WTC11 (cell line): ENCODE data around the gene MAP1S. TPM values are rescaled to one million over a fixed set of nuclear protein-coding genes. Genes with fewer than 3 reads are reported as not detected.

ENCODE experiments used
- ATF1 ChIP-seq: sonication (generic); formaldehyde crosslinking; IDR thresholded peaks from 2 replicates; pipeline ENCODE4 v1.8.1; 2023; ENCODE audit warnings: mild to moderate bottlenecking, moderate library complexity, missing genetic modification reagents
- CREM ChIP-seq: sonication (generic); formaldehyde crosslinking; IDR thresholded peaks from 2 replicates; pipeline ENCODE4 v1.8.1; 2022; ENCODE audit warnings: mild to moderate bottlenecking, missing genetic modification reagents, moderate library complexity
- FOXJ3 ChIP-seq: sonication (generic); formaldehyde crosslinking; IDR thresholded peaks from 2 replicates; pipeline ENCODE4 v1.9.0; 2021; ENCODE audit warnings: missing genetic modification reagents, mild to moderate bottlenecking, borderline replicate concordance
- GTF2I ChIP-seq: fragments of 250-450 bp; sonication (Bioruptor Pico); conservative IDR thresholded peaks from 2 replicates; pipeline ENCODE4 v1.4.0; 2021; ENCODE audit warnings: mild to moderate bottlenecking
- HMGA2 ChIP-seq: fragments of 250-450 bp; sonication (Bioruptor Pico); IDR thresholded peaks from 2 replicates; pipeline ENCODE4 v1.4.0; 2021; ENCODE audit warnings: mild to moderate bottlenecking, moderate library complexity
- IRF2 ChIP-seq: sonication (generic); formaldehyde crosslinking; IDR thresholded peaks from 2 replicates; pipeline ENCODE4 v1.8.0; 2022; ENCODE audit warnings: low read depth, missing genetic modification reagents, borderline replicate concordance
- JAZF1 ChIP-seq: fragments of 250-450 bp; sonication (Bioruptor Pico); IDR thresholded peaks from 2 replicates; pipeline ENCODE4 v1.9.0; 2021; ENCODE audit warnings: moderate library complexity, mild to moderate bottlenecking, inconsistent platforms
- MLX ChIP-seq: sonication (generic); formaldehyde crosslinking; IDR thresholded peaks from 2 replicates; pipeline ENCODE4 v1.8.1; 2023; ENCODE audit warnings: mild to moderate bottlenecking, missing genetic modification reagents, moderate library complexity
- RELA ChIP-seq: sonication (generic); formaldehyde crosslinking; IDR thresholded peaks from 2 replicates; pipeline ENCODE4 v1.8.1; 2022; ENCODE audit warnings: missing genetic modification reagents, mild to moderate bottlenecking, borderline replicate concordance
- SOX15 ChIP-seq: fragments of 250-450 bp; sonication (Bioruptor Pico); IDR thresholded peaks from 2 replicates; pipeline ENCODE4 v1.9.0; 2021; ENCODE audit warnings: mild to moderate bottlenecking
- SP1 ChIP-seq: sonication (generic); formaldehyde crosslinking; conservative IDR thresholded peaks from 2 replicates; pipeline ENCODE4 v1.8.1; 2022; ENCODE audit warnings: missing genetic modification reagents
- TEAD1 ChIP-seq: sonication (generic); formaldehyde crosslinking; IDR thresholded peaks from 2 replicates; pipeline ENCODE4 v1.8.0; 2022; ENCODE audit warnings: mild to moderate bottlenecking, missing genetic modification reagents
- TP53 ChIP-seq: sonication (generic); formaldehyde crosslinking; IDR thresholded peaks from 2 replicates; pipeline ENCODE4 v1.8.1; 2023; ENCODE audit warnings: mild to moderate bottlenecking, missing genetic modification reagents
- USF2 ChIP-seq: sonication (generic); formaldehyde crosslinking; IDR thresholded peaks from 2 replicates; pipeline ENCODE4 v1.8.1; 2023; ENCODE audit warnings: mild to moderate bottlenecking, missing genetic modification reagents, moderate library complexity
- ZBTB43 ChIP-seq: sonication (generic); formaldehyde crosslinking; IDR thresholded peaks from 2 replicates; pipeline ENCODE4 v1.8.1; 2023; ENCODE audit warnings: mild to moderate bottlenecking, missing genetic modification reagents
- ZNF121 ChIP-seq: sonication (generic); formaldehyde crosslinking; IDR thresholded peaks from 2 replicates; pipeline ENCODE4 v1.8.0; 2023; ENCODE audit warnings: missing genetic modification reagents
- ZNF219 ChIP-seq: sonication (generic); formaldehyde crosslinking; IDR thresholded peaks from 2 replicates; pipeline ENCODE4 v1.8.0; 2023; ENCODE audit warnings: missing genetic modification reagents, mild to moderate bottlenecking, borderline replicate concordance
- ZNF317 ChIP-seq: sonication (generic); formaldehyde crosslinking; IDR thresholded peaks from 2 replicates; pipeline ENCODE4 v1.8.1; 2023; ENCODE audit warnings: low read depth, mild to moderate bottlenecking, moderate library complexity, missing genetic modification reagents, borderline replicate concordance
- ZNF396 ChIP-seq: fragments of 250-450 bp; sonication (Bioruptor Pico); IDR thresholded peaks from 2 replicates; pipeline ENCODE4 v1.8.0; 2021; ENCODE audit warnings: mild to moderate bottlenecking, moderate library complexity, borderline replicate concordance
- ZNF423 ChIP-seq: fragments of 250-450 bp; sonication (Bioruptor Pico); IDR thresholded peaks from 2 replicates; pipeline ENCODE4 v2.1.2; 2022; ENCODE audit warnings: mild to moderate bottlenecking, moderate library complexity
- total RNA-seq: library from RNA; stranded (reverse); gene quantifications from 3 replicates; pipeline ENCODE4 v1.2.3, GENCODE V29; 2021
- TF ChIP-seq, protein P1 (sequence below): fragments of 250-450 bp; sonication (Bioruptor Pico); IDR thresholded peaks from 2 replicates; pipeline ENCODE4 v1.9.0; 2021; ENCODE audit warnings: mild to moderate bottlenecking, borderline replicate concordance
- TF ChIP-seq, protein P2 (sequence below): fragments of 250-450 bp; sonication (Bioruptor Pico); IDR thresholded peaks from 2 replicates; pipeline ENCODE4 v1.9.0; 2021; ENCODE audit warnings: mild to moderate bottlenecking

Gene MAP1S
- total RNA-seq, 1 experiment from 2014 or later, result 120 TPM

DNA sequence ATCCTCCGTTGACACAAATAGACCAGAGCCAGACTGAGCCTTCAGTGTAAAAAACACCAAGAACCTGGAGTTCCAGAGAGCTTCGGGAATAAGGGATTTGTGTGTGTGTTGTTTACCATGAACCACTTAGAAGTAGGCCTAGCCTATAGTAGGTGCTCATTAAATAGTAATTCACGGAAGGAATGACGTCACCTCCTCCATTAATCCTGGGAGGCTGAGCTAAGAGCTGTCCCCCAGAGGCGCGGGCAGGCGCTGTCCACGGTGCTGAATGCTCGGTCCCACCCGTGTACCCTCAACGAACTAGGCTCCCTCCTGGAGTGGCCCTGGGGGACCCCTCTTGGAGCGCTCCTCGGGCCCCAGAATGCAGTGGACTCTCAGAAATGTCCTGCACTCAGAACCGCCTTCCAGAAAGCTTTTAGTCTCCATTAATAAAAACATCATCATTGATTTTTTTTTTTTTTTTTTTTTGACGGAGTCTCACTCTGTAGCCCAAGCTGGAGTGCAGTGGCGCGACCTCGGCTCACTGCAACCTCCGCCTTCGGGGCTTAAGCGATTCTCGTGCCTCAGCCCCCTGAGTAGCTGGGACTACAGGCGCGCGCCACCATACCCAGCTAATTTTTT, 37.7 kb upstream of the MAP1S start (continued):
- TF ChIP-seq, protein P1, sequence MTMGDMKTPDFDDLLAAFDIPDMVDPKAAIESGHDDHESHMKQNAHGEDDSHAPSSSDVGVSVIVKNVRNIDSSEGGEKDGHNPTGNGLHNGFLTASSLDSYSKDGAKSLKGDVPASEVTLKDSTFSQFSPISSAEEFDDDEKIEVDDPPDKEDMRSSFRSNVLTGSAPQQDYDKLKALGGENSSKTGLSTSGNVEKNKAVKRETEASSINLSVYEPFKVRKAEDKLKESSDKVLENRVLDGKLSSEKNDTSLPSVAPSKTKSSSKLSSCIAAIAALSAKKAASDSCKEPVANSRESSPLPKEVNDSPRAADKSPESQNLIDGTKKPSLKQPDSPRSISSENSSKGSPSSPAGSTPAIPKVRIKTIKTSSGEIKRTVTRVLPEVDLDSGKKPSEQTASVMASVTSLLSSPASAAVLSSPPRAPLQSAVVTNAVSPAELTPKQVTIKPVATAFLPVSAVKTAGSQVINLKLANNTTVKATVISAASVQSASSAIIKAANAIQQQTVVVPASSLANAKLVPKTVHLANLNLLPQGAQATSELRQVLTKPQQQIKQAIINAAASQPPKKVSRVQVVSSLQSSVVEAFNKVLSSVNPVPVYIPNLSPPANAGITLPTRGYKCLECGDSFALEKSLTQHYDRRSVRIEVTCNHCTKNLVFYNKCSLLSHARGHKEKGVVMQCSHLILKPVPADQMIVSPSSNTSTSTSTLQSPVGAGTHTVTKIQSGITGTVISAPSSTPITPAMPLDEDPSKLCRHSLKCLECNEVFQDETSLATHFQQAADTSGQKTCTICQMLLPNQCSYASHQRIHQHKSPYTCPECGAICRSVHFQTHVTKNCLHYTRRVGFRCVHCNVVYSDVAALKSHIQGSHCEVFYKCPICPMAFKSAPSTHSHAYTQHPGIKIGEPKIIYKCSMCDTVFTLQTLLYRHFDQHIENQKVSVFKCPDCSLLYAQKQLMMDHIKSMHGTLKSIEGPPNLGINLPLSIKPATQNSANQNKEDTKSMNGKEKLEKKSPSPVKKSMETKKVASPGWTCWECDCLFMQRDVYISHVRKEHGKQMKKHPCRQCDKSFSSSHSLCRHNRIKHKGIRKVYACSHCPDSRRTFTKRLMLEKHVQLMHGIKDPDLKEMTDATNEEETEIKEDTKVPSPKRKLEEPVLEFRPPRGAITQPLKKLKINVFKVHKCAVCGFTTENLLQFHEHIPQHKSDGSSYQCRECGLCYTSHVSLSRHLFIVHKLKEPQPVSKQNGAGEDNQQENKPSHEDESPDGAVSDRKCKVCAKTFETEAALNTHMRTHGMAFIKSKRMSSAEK (CRISPR knock-in tag), result no peak
- TF ChIP-seq TP53 (CRISPR knock-in tag) (0 out of 2 replicates have a peak, but pooled peaks have one; percentile 41), CREM (0 out of 2 replicates have a peak, but pooled peaks have one; percentile 31), JAZF1 (CRISPR knock-in tag) (no peak), ZNF317 (no peak), TEAD1 (peak; percentile 71; the same call in 1 of the 2 replicates), ZNF396 (CRISPR knock-in tag) (no peak), MLX (CRISPR knock-in tag) (0 out of 2 replicates have a peak, but pooled peaks have one; percentile 41), HMGA2 (CRISPR knock-in tag) (no peak), FOXJ3 (no peak), ZBTB43 (CRISPR knock-in tag) (no peak), USF2 (no peak), RELA (CRISPR knock-in tag) (no peak), SOX15 (CRISPR knock-in tag) (no peak), IRF2 (CRISPR knock-in tag) (no peak), ZNF121 (CRISPR knock-in tag) (no peak), ATF1 (no peak), SP1 (CRISPR knock-in tag) (no peak; the same call in 1 of the 2 replicates), ZNF219 (CRISPR knock-in tag) (0 out of 2 replicates have a peak, but pooled peaks have one; percentile 44), GTF2I (peak; percentile 56; the same call in 1 of the 2 replicates), ZNF423 (no peak)
- TF ChIP-seq, protein P2, sequence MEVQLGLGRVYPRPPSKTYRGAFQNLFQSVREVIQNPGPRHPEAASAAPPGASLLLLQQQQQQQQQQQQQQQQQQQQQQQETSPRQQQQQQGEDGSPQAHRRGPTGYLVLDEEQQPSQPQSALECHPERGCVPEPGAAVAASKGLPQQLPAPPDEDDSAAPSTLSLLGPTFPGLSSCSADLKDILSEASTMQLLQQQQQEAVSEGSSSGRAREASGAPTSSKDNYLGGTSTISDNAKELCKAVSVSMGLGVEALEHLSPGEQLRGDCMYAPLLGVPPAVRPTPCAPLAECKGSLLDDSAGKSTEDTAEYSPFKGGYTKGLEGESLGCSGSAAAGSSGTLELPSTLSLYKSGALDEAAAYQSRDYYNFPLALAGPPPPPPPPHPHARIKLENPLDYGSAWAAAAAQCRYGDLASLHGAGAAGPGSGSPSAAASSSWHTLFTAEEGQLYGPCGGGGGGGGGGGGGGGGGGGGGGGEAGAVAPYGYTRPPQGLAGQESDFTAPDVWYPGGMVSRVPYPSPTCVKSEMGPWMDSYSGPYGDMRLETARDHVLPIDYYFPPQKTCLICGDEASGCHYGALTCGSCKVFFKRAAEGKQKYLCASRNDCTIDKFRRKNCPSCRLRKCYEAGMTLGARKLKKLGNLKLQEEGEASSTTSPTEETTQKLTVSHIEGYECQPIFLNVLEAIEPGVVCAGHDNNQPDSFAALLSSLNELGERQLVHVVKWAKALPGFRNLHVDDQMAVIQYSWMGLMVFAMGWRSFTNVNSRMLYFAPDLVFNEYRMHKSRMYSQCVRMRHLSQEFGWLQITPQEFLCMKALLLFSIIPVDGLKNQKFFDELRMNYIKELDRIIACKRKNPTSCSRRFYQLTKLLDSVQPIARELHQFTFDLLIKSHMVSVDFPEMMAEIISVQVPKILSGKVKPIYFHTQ (CRISPR knock-in tag), result no peak
